ENCODE results near the gene SLC22A4. TPM values are rescaled to one million over a fixed set of nuclear protein-coding genes. Genes with fewer than 3 reads are reported as not detected.
A peak's percentile ranks its signal among the peaks of the same experiment; 100 is the strongest.

Gene SLC22A4
- total RNA-seq, 1 donor from 2014 or later, result not detected

GRCh38 chr5:132353486-132353995, 59.3 kb downstream of the SLC22A4 start:
- ATAC-seq (ENCODE audit: low read depth), result no peak
- DNase-seq, result no peak
- Mint-ChIP-seq H3K36me3 (ENCODE audit: low read depth) (peaks cover 14% of the 10 kb centered on the region), H3K9me3 (peaks cover 2% of the 10 kb centered on the region), H3K27me3 (no peaks in the 10 kb centered on the region), H3K27ac (no peak overlapping the region), H3K4me1 (peaks cover 19% of the 10 kb centered on the region), H3K4me3 (no peak overlapping the region)
- ChIA-PET POLR2A (interaction anchor here (0.6 to 0.7 kb wide), 2 partner anchors 552 to 980 kb away, joined by 3 to 7 read pairs; no protein-coding TSS in a partner anchor), CTCF (interaction anchor here (0.6 kb wide), 1 partner anchor 652 kb away, joined by 3 read pairs; no protein-coding TSS in a partner anchor)
- intact Hi-C loops (cut with micrococcal nuclease), result no loop called here
- TF ChIP-seq, protein P1, sequence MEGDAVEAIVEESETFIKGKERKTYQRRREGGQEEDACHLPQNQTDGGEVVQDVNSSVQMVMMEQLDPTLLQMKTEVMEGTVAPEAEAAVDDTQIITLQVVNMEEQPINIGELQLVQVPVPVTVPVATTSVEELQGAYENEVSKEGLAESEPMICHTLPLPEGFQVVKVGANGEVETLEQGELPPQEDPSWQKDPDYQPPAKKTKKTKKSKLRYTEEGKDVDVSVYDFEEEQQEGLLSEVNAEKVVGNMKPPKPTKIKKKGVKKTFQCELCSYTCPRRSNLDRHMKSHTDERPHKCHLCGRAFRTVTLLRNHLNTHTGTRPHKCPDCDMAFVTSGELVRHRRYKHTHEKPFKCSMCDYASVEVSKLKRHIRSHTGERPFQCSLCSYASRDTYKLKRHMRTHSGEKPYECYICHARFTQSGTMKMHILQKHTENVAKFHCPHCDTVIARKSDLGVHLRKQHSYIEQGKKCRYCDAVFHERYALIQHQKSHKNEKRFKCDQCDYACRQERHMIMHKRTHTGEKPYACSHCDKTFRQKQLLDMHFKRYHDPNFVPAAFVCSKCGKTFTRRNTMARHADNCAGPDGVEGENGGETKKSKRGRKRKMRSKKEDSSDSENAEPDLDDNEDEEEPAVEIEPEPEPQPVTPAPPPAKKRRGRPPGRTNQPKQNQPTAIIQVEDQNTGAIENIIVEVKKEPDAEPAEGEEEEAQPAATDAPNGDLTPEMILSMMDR (IDR thresholded peaks at IDR 0.05), result no peak

GRCh38 chr5:132354381-132355139, 60.4 kb downstream of the SLC22A4 start:
- DNase-seq (no peak), ATAC-seq (ENCODE audit: low read depth) (no peak)
- TF ChIP-seq, protein P1 (IDR thresholded peaks at IDR 0.05), result no peak
- Mint-ChIP-seq H3K4me1 (peaks cover 19% of the 10 kb centered on the region), H3K27ac (peak overlapping the region; percentile 31), H3K4me3 (peak overlapping the region; percentile 24), H3K9me3 (peaks cover 2% of the 10 kb centered on the region), H3K27me3 (no peaks in the 10 kb centered on the region), H3K36me3 (ENCODE audit: low read depth) (peaks cover 8% of the 10 kb centered on the region)
- CTCF ChIA-PET, result interaction anchor here (0.6 kb wide), 1 partner anchor 651 kb away, joined by 3 read pairs; no protein-coding TSS in a partner anchor
- intact Hi-C loops (cut with micrococcal nuclease), result no loop called here
- POLR2A ChIA-PET, result interaction anchor here (0.8 kb wide), 1 partner anchor 15 kb away, joined by 3 read pairs; the partner anchor contains the start of gene SLC22A5

DNA sequence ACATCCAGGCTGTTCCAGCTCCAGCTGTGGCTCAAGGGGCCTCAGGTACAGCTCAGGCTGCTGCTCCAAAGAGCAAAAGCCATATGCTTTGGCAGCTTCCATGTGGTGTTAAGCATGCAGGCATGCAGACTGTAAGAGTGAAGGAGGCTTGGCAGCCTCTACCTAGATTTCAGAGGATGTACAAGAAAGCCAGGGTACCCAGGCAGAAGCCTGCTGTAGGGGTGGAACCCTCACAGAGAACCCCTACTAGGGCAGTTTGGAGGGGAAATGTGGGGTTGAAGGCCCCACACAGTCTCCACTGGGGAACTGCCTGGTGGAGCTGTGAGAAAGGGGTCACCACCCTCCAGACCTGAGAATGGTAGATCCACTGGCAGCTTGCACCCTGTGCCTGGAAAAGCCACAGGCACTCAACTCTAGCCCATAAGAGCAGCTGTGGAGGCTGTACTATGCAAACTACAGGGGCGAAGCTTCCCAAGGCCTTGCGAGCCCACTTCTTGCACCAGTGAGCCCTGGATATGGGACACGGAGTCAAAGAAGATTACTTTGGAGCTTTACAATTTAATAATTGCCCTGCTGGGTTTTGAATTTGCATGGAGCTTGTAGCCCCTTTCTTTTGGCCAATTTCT, 61.1 kb downstream of the SLC22A4 start:
- H3K36me3 Mint-ChIP-seq (ENCODE audit: low read depth), result peaks cover 2% of the 10 kb centered on the region
- no peaks in the 10 kb centered on the region for H3K9me3 Mint-ChIP-seq
- ATAC-seq (ENCODE audit: low read depth) (no peak), DNase-seq (no peak)
- ChIA-PET CTCF (no interaction called here), POLR2A (interaction anchor here (0.8 to 1.0 kb wide), 2 partner anchors 15 to 62 kb away, joined by 3 read pairs; partner anchors contain the start of gene SLC22A5)
- intact Hi-C loops (cut with micrococcal nuclease), result no loop called here
- no peak overlapping the region for H3K27ac Mint-ChIP-seq
- TF ChIP-seq, protein P1 (IDR thresholded peaks at IDR 0.05), result no peak
- H3K4me3 Mint-ChIP-seq, result no peak overlapping the region
- H3K4me1 Mint-ChIP-seq, result peaks cover 19% of the 10 kb centered on the region
- no peaks in the 10 kb centered on the region for H3K27me3 Mint-ChIP-seq

- CTCF ChIA-PET, result interaction anchor here (0.9 to 2.1 kb wide), 3 partner anchors 8 to 121 kb away, joined by 3 to 9 read pairs (median 8); partner anchors contain the start of gene SLC22A5
These were observed 64.6 kb downstream of the SLC22A4 start for GRCh38 chr5:132358775-132359174.

More at GRCh38 chr5:132358775-132359174, 64.6 kb downstream of the SLC22A4 start:
- no peaks in the 10 kb centered on the region for H3K9me3 Mint-ChIP-seq
- ATAC-seq (ENCODE audit: low read depth) (no peak), DNase-seq (no peak)
- H3K36me3 Mint-ChIP-seq (ENCODE audit: low read depth), result peaks cover 7% of the 10 kb centered on the region
- H3K4me3 Mint-ChIP-seq, result no peak overlapping the region
- H3K27ac Mint-ChIP-seq, result no peak overlapping the region
- POLR2A ChIA-PET, result interaction anchor here (1.7 to 2.0 kb wide), 2 partner anchors 10 to 65 kb away, joined by 11 to 55 read pairs; partner anchors contain the start of genes SLC22A4 and SLC22A5
- H3K27me3 Mint-ChIP-seq, result no peaks in the 10 kb centered on the region
- TF ChIP-seq, protein P1 (IDR thresholded peaks at IDR 0.05), result no peak
- peaks cover 19% of the 10 kb centered on the region for H3K4me1 Mint-ChIP-seq
- intact Hi-C loops (cut with micrococcal nuclease), result loop anchor here (1.0 to 2.0 kb wide), 3 partner anchors 11 to 68 kb away; partner anchors contain the start of genes SLC22A4 and SLC22A5
